Duodenal mucosa (tissue), 2 donors: Measurements from ENCODE around the gene HNRNPA3.
"Not testable (repeated sequence)": the region's sequence is repeated elsewhere in the genome, so short reads cannot be mapped to it uniquely, and the experiment has no call there.

Source experiments
- H3K27ac ChIP-seq: one replicate; pipeline ENCODE4 v1.7.0; 2013; ENCODE audit warnings: low read depth, low read length
- H3K27me3 ChIP-seq, 2 donors: one replicate each; pipeline ENCODE4 v1.7.0; 2013; ENCODE audit warnings: low read length in 2 of 2, control low read depth in 1 of 2; ENCODE audit not compliant: insufficient read depth in 2 of 2, control insufficient read depth in 1 of 2
- H3K36me3 ChIP-seq, 2 donors: one replicate each; pipeline ENCODE4 v1.7.0; 2013; ENCODE audit warnings: low read length in 2 of 2, control low read depth in 1 of 2; ENCODE audit not compliant: insufficient read depth in 2 of 2, control insufficient read depth in 1 of 2
- H3K4me1 ChIP-seq, 2 donors: one replicate each; pipeline ENCODE4 v1.7.0; 2013; ENCODE audit warnings: low read length in 2 of 2, control low read depth in 1 of 2; ENCODE audit not compliant: insufficient read depth in 2 of 2, control insufficient read depth in 1 of 2
- H3K4me3 ChIP-seq, 2 donors: one replicate each; pipeline ENCODE4 v1.7.0; 2013; ENCODE audit warnings: low read length in 2 of 2, low read depth in 1 of 2
- H3K9ac ChIP-seq, 2 donors: one replicate each; pipeline ENCODE4 v1.7.0; 2013; ENCODE audit warnings: low read length in 2 of 2, low read depth in 1 of 2
- H3K9me3 ChIP-seq, 2 donors: one replicate each; pipeline ENCODE4 v1.7.0; 2013; ENCODE audit warnings: low read length in 2 of 2, control low read depth in 1 of 2; ENCODE audit not compliant: control insufficient read depth in 1 of 2

Gene HNRNPA3

GRCh38 chr2:177211576-177212105 is 953 bp upstream of the HNRNPA3 start:
- Histone ChIP-seq H3K36me3 (peaks cover 5 to 18% of the 10 kb centered on the region in 2 donors), H3K27ac (peak overlapping the region; percentile 99), H3K4me1 (peaks cover 23 to 31% of the 10 kb centered on the region in 2 donors), H3K27me3 (no peaks in the 10 kb centered on the region), H3K9me3 (no peaks in the 10 kb centered on the region), H3K4me3 (peak overlapping the region; percentile 74 to 92), H3K9ac (peak overlapping the region; percentile 93 to 99)

GRCh38 chr2:177212891-177213856 is 580 bp downstream of the HNRNPA3 start:
- peak overlapping the region; percentile 99 for H3K27ac ChIP-seq
- H3K9me3 ChIP-seq = no peaks in the 10 kb centered on the region
- H3K36me3 ChIP-seq = peaks cover 9 to 33% of the 10 kb centered on the region in 2 donors
- H3K4me1 ChIP-seq = peaks cover 23 to 36% of the 10 kb centered on the region in 2 donors
- H3K9ac ChIP-seq = peak overlapping the region; percentile 86 to 96
- H3K4me3 ChIP-seq = peak overlapping the region; percentile 87 to 98
- H3K27me3 ChIP-seq = no peaks in the 10 kb centered on the region

DNA sequence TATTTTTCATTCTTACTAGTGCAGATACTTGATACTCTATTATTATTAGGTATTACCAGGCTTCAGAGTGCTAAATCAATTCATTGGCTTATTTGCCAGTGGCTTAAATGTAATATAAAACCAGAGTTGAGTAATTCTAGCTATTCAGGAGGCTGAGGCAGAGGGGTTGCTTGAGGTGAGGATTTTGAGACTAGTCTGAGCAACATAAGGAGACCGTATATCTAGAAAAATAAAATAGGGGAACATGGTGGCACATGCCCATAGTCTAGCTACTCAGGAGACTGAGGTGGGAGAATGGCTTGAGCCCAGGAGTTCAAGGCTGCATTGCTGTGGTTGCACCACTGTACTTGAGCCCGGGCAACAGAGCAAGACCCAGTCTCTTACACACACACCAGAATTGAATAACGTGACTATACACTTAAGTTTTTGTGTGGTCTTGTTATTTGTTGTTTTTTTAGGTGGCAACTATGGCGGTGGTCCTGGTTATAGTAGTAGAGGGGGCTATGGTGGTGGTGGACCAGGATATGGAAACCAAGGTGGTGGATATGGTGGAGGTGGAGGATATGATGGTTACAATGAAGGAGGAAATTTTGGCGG is 4.8 kb downstream of the HNRNPA3 start:
- no peak overlapping the region for H3K27ac ChIP-seq
- peaks cover 19 to 24% of the 10 kb centered on the region in 2 donors for H3K4me1 ChIP-seq
- H3K36me3 ChIP-seq = peaks cover 27 to 65% of the 10 kb centered on the region in 2 donors

DNA sequence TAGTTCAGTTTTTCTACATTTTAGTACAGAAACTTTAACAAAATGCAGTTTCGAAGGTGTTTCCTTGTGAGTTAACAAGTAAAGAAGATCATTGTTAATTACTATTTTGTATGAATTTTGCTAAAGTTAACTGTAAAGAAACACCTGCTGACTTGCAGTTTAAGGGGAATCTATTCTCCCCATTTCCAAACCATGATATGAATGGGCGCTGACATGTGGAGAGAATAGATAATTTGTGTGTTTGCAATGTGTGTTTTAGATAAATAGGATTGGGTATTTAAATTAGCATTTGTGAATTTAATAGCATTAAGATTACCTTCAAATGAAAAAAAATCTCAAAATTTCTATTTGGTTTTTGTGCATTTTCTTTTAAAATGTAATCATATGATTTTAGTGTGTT is 7.2 kb downstream of the HNRNPA3 start:
- not testable (repeated sequence) for H3K27ac ChIP-seq, H3K27me3 ChIP-seq, H3K4me3 ChIP-seq, H3K9me3 ChIP-seq, H3K9ac ChIP-seq
- peaks cover 32 to 75% of the 10 kb centered on the region in 2 donors for H3K36me3 ChIP-seq
- peaks cover 14 to 15% of the 10 kb centered on the region in 2 donors for H3K4me1 ChIP-seq

More for the DNA sequence above, 4.8 kb downstream of the HNRNPA3 start:
- Histone ChIP-seq H3K4me3 (no peak overlapping the region), H3K27me3 (no peaks in the 10 kb centered on the region), H3K9ac (no peak overlapping the region), H3K9me3 (no peaks in the 10 kb centered on the region)

GRCh38 chr2:177221534-177221933 is 8.9 kb downstream of the HNRNPA3 start:
- Histone ChIP-seq H3K27me3 (no peaks in the 10 kb centered on the region), H3K27ac (no peak overlapping the region), H3K36me3 (peaks cover 27 to 64% of the 10 kb centered on the region in 2 donors), H3K4me1 (peaks cover 6% of the 10 kb centered on the region in 2 donors), H3K9ac (no peak overlapping the region), H3K9me3 (no peaks in the 10 kb centered on the region), H3K4me3 (no peak overlapping the region)

- no peak overlapping the region for H3K9ac ChIP-seq
- H3K4me1 ChIP-seq = peaks cover 4 to 6% of the 10 kb centered on the region in 2 donors
- no peak overlapping the region for H3K4me3 ChIP-seq
- no peak overlapping the region for H3K27ac ChIP-seq
- H3K9me3 ChIP-seq = no peaks in the 10 kb centered on the region
- H3K27me3 ChIP-seq = no peaks in the 10 kb centered on the region
- H3K36me3 ChIP-seq = peaks cover 27 to 59% of the 10 kb centered on the region in 2 donors
These were observed 9.4 kb downstream of the HNRNPA3 start for GRCh38 chr2:177221970-177222369.

DNA sequence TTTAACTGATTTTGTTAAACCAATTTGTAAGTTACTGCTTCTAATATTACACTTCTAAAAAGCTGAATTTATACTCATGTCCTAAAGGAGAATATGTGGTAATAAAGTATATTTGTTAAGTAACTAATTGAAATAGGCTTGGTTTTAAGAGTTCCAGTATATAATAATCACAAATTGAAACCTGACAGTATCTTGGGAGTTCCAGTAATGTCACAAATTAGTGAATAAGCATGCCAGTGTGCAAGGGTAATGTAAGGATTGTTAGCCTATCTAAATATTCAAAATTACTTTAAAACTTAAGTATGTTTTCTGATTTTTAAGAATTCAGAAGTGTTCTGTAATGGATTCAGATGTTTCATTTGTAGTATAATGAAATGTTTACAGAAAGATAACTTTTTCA is 10.8 kb downstream of the HNRNPA3 start:
- not testable (repeated sequence) for H3K9me3 ChIP-seq, H3K4me1 ChIP-seq, H3K4me3 ChIP-seq, H3K27me3 ChIP-seq, H3K9ac ChIP-seq, H3K27ac ChIP-seq
- peaks cover 20 to 45% of the 10 kb centered on the region in 2 donors for H3K36me3 ChIP-seq

- Histone ChIP-seq H3K27ac (no peak overlapping the region), H3K4me1 (no peaks in the 10 kb centered on the region), H3K36me3 (peaks cover 20 to 40% of the 10 kb centered on the region in 2 donors), H3K27me3 (no peaks in the 10 kb centered on the region), H3K9ac (no peak overlapping the region), H3K9me3 (no peaks in the 10 kb centered on the region), H3K4me3 (no peak overlapping the region)
These were observed 13.4 kb downstream of the HNRNPA3 start for GRCh38 chr2:177225965-177226360.

DNA sequence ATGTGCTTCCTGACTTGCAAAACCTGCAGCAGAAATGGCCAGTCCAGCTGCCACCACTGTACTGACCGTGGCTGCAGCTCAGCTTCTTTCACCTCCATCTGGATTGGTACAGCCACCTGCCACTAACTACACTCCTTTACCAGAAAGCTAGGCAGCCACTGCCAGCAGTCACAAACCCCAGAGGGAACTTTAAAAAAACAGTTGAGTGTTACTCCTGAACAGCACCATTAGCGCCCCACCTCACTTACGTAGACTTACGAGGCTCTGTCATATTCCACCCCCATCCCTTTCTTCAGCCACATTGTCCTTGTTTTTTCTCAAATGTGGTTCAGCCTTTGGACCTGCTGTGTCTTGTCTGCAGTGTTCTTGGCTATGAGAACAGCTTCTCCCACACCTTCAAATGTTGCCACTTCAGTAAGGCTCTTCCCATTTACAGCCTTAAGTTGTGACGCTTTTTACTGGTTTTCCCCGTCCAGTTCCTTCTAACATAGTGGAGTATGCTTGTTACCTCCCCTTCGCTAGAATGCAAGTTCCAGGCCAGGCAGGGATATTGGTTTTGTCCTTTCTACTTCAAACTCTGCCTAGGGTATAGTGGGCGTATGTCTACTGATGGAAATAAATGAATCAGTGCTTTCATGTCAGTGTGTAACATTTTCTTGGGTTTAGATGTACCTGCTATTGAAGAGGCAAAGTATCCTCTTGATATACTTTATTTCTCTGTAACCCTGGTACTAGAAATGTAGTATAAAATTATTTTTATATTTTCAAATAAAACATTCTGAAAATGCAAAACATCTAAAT is 17.0 kb downstream of the HNRNPA3 start:
- H3K27me3 ChIP-seq = no peaks in the 10 kb centered on the region
- peaks cover 27 to 50% of the 10 kb centered on the region in 2 donors for H3K36me3 ChIP-seq
- H3K4me3 ChIP-seq = no peak overlapping the region
- peaks cover 0 to 6% of the 10 kb centered on the region in 2 donors for H3K4me1 ChIP-seq
- H3K27ac ChIP-seq = no peak overlapping the region
- H3K9ac ChIP-seq = no peak overlapping the region
- H3K9me3 ChIP-seq = no peaks in the 10 kb centered on the region
